ENCODE data around the gene LRRC74A.

- TF ChIP-seq CTCF (IDR thresholded peaks at IDR 0.05), result no peak
- TF ChIP-seq EZH2phosphoT487 (IDR thresholded peaks at IDR 0.05; ENCODE audit: borderline replicate concordance, low read depth), result no peak
- no peak for TF ChIP-seq RAD21 (IDR thresholded peaks at IDR 0.05; ENCODE audit: low read length)
- no peak for TF ChIP-seq TAF1 (IDR thresholded peaks at IDR 0.05; ENCODE audit: borderline replicate concordance, low read depth, low read length)
- no peak for TF ChIP-seq TEAD4 (IDR thresholded peaks at IDR 0.05; ENCODE audit: borderline replicate concordance, insufficient read depth)
- TF ChIP-seq, protein P1, sequence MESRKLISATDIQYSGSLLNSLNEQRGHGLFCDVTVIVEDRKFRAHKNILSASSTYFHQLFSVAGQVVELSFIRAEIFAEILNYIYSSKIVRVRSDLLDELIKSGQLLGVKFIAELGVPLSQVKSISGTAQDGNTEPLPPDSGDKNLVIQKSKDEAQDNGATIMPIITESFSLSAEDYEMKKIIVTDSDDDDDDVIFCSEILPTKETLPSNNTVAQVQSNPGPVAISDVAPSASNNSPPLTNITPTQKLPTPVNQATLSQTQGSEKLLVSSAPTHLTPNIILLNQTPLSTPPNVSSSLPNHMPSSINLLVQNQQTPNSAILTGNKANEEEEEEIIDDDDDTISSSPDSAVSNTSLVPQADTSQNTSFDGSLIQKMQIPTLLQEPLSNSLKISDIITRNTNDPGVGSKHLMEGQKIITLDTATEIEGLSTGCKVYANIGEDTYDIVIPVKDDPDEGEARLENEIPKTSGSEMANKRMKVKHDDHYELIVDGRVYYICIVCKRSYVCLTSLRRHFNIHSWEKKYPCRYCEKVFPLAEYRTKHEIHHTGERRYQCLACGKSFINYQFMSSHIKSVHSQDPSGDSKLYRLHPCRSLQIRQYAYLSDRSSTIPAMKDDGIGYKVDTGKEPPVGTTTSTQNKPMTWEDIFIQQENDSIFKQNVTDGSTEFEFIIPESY (IDR thresholded peaks at IDR 0.05; ENCODE audit: borderline replicate concordance, low read depth), result no peak
- no peak for TF ChIP-seq FOXM1 (IDR thresholded peaks at IDR 0.05; ENCODE audit: low read depth)
- TF ChIP-seq SIN3A (IDR thresholded peaks at IDR 0.05; ENCODE audit: borderline replicate concordance, low read depth, low read length), result no peak
- TF ChIP-seq GATA2 (CRISPR knock-in tag; IDR thresholded peaks at IDR 0.05), result no peak
- TF ChIP-seq, protein P2, sequence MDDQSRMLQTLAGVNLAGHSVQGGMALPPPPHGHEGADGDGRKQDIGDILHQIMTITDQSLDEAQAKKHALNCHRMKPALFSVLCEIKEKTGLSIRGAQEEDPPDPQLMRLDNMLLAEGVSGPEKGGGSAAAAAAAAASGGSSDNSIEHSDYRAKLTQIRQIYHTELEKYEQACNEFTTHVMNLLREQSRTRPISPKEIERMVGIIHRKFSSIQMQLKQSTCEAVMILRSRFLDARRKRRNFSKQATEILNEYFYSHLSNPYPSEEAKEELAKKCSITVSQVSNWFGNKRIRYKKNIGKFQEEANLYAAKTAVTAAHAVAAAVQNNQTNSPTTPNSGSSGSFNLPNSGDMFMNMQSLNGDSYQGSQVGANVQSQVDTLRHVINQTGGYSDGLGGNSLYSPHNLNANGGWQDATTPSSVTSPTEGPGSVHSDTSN (IDR thresholded peaks at IDR 0.05), result no peak
- TF ChIP-seq TCF12 (IDR thresholded peaks at IDR 0.05), result no peak
Measured at GRCh38 chr14:76868454-76869170, 42.4 kb downstream of the LRRC74A start.

Measured in SK-N-SH (cell line).